ENCODE data around the gene STPG4.

DNA sequence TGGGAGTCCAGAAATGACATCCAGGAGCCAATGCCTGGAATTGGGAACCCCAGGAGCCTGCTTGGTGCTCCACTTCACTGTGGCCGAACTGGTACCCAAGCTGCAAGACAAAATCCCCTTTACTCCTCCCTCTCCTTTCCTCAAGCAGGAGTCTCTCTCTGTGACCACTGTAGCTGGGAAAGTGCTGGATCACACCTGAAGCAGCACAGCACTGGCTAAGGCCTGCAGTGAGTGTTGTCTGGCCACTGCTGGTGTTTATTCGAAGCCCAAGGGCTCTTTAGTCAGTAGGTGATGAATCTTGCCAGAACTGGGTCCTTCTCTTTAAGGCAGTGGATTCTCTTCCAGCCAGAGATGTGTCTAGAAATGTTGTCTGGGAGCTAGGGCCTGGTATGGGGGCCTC is 26.4 kb downstream of the STPG4 start:
- TF ChIP-seq, protein P1, sequence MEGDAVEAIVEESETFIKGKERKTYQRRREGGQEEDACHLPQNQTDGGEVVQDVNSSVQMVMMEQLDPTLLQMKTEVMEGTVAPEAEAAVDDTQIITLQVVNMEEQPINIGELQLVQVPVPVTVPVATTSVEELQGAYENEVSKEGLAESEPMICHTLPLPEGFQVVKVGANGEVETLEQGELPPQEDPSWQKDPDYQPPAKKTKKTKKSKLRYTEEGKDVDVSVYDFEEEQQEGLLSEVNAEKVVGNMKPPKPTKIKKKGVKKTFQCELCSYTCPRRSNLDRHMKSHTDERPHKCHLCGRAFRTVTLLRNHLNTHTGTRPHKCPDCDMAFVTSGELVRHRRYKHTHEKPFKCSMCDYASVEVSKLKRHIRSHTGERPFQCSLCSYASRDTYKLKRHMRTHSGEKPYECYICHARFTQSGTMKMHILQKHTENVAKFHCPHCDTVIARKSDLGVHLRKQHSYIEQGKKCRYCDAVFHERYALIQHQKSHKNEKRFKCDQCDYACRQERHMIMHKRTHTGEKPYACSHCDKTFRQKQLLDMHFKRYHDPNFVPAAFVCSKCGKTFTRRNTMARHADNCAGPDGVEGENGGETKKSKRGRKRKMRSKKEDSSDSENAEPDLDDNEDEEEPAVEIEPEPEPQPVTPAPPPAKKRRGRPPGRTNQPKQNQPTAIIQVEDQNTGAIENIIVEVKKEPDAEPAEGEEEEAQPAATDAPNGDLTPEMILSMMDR (IDR thresholded peaks at IDR 0.05) = no peak
- TF ChIP-seq EP300 (IDR thresholded peaks at IDR 0.05) = no peak
- no peak for TF ChIP-seq POLR2AphosphoS5 (IDR thresholded peaks at IDR 0.05)

Data from upper lobe of left lung (tissue), 4 donors.